Sigmoid colon (tissue), 7 donors: Measurements from ENCODE around the gene SLC6A1. TPM values are rescaled to one million over a fixed set of nuclear protein-coding genes. Genes with fewer than 3 reads are reported as not detected.

ENCODE experiments used
- DNase-seq: peaks from one replicate; pipeline ENCODE4 v3.0.0-alpha.2; 2019
- H3K27ac ChIP-seq, 4 donors: fragments of 200-600 bp; sonication (generic); one replicate each; pipeline ENCODE4 v1.5.1; 2016 to 2019; ENCODE audit warnings: mild to moderate bottlenecking in 1 of 4
- H3K27me3 ChIP-seq, 3 donors: fragments of 200-600 bp; sonication (generic); one replicate each; pipeline ENCODE4 v1.5.1; 2019; ENCODE audit warnings: mild to moderate bottlenecking in 1 of 3
- H3K36me3 ChIP-seq, 4 donors: fragments of 200-600 bp; sonication (generic); one replicate each; pipeline ENCODE4 v1.5.1; 2016 to 2019
- H3K4me1 ChIP-seq, 4 donors: fragments of 200-600 bp; sonication (generic); one replicate each; pipeline ENCODE4 v1.5.1; 2017 to 2019
- H3K4me3 ChIP-seq, 4 donors: fragments of 200-600 bp; sonication (generic); one replicate each; pipeline ENCODE4 v1.5.1; 2017 to 2019; ENCODE audit warnings: mild to moderate bottlenecking in 2 of 4, moderate library complexity in 1 of 4
- H3K9me3 ChIP-seq, 4 donors: fragments of 200-600 bp in 3 of 4; sonication (generic) in 3 of 4; one replicate each; pipeline versions ENCODE4 v1.5.1 to v1.6.1; 2013 to 2019
- EP300 ChIP-seq, 4 donors: sonication (generic); formaldehyde crosslinking; IDR thresholded peaks; one replicate each; pipeline ENCODE4 v1.6.1; 2017; ENCODE audit warnings: antibody characterized with exemption in 4 of 4
- POLR2A ChIP-seq, 2 donors: fragments of 450-650 bp; IDR thresholded peaks; one replicate each; pipeline ENCODE4 v1.6.1; 2016; ENCODE audit warnings: antibody characterized with exemption in 2 of 2, mild to moderate bottlenecking in 2 of 2, moderate library complexity in 2 of 2
- POLR2AphosphoS5 ChIP-seq, 4 donors: sonication (generic); formaldehyde crosslinking; IDR thresholded peaks; one replicate each; pipeline ENCODE4 v1.6.1; 2017; ENCODE audit warnings: antibody characterized with exemption in 4 of 4
- WGBS, 2 donors: extraction: QIAGEN DNeasy Blood & Tissue Kit; methylation state at CpG; one replicate each; pipeline ENCODE4 v1.1.7; 2013; 5-methylcytosine and 5-hydroxymethylcytosine counted together
- intact Hi-C: fragments of 100-400 bp; cut with DNase I; formaldehyde crosslinking; loops from one replicate; pipeline ENCODE4 v1.15.1; 2023
- polyA plus RNA-seq, 3 donors: library from polyadenylated mRNA; stranded (reverse); fragments of 200-250 nt; gene quantifications; one replicate each; pipeline ENCODE4 v1.2.3, GENCODE V29; 2013
- total RNA-seq, 4 donors: library from RNA; depleted of rRNA; stranded (reverse); fragments of >200 nt; gene quantifications; one replicate each; pipeline ENCODE4 v1.1.0, GENCODE V29; 2016
- TF ChIP-seq, protein P1 (sequence below), 4 experiments: fragments of 450-650 bp in 3 of 4; fragments of 200-600 bp in 1 of 4; IDR thresholded peaks; one replicate each; pipeline ENCODE4 v1.5.1; 2016 to 2019; ENCODE audit warnings: antibody characterized with exemption in 4 of 4, mild to moderate bottlenecking in 3 of 4, moderate library complexity in 2 of 4
- donor health status: healthy with polysubstance abuse.
- donor health status: Bipolar disorder and iron deficiency.
- donor health status: healthy.

The SLC6A1 gene
- total and polyA plus RNA-seq, 7 donors: under 0.01 to 1.4 (median 0.29) TPM; not detected in 1

DNA sequence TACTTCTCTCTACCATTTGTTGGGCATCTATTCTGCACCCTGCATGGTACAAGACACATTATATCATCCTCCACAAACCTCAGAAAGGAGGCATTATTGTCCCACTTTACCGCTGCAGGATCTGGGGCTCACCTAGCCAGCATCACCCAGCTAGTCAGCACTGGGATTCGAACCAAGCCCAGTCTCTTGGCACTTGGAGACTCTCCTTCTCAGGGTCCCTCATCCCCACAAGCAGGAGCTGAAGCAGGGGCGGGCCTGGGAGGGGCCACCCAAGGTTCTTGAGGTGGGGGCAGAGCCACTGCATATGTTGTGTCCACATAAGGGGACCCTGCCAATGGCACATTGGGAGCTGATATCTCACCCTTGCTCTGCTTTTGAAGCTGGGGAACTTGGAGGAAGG is 41.3 kb downstream of the SLC6A1 start:
- 88 to 90% methylated on average over 3 of the region's 3 CpGs for WGBS, 2 donors

DNA sequence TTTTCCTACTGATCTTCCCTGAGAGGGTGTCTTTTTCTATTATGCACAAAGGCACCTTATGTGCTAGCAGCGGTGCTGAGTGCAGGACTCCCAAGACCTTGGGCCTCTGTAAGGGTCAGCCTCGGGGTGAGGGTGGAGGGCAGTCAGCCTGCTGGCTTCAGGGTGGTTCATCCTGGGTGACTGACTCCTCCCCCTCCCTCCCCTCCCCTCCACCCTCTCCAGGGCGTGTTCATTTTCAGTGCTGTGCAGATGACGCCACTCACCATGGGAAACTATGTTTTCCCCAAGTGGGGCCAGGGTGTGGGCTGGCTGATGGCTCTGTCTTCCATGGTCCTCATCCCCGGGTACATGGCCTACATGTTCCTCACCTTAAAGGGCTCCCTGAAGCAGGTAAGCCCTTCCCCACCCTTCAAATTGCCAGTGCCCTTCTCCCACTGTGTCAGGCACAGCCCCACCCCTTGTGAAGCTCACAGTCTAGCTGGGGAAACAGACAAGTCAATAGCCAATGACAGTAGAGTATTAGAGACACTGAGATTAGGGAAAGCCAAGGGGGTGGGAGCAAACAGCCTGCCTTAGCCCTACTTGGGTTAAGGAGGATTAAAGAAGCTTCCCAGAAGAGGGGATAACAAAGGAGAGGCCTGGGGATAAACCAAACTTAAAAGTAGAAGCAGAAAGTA is 41.9 kb downstream of the SLC6A1 start:
- H3K27me3 ChIP-seq: peaks cover 0 to 17% (median 0%) of the 10 kb centered on the region in 3 donors
- H3K36me3 ChIP-seq: no peaks in the 10 kb centered on the region
- no peak overlapping the region for H3K27ac ChIP-seq
- WGBS, 2 donors: 28 to 57% methylated on average over 5 of the region's 5 CpGs
- no peaks in the 10 kb centered on the region for H3K4me1 ChIP-seq
- TF ChIP-seq, protein P1, sequence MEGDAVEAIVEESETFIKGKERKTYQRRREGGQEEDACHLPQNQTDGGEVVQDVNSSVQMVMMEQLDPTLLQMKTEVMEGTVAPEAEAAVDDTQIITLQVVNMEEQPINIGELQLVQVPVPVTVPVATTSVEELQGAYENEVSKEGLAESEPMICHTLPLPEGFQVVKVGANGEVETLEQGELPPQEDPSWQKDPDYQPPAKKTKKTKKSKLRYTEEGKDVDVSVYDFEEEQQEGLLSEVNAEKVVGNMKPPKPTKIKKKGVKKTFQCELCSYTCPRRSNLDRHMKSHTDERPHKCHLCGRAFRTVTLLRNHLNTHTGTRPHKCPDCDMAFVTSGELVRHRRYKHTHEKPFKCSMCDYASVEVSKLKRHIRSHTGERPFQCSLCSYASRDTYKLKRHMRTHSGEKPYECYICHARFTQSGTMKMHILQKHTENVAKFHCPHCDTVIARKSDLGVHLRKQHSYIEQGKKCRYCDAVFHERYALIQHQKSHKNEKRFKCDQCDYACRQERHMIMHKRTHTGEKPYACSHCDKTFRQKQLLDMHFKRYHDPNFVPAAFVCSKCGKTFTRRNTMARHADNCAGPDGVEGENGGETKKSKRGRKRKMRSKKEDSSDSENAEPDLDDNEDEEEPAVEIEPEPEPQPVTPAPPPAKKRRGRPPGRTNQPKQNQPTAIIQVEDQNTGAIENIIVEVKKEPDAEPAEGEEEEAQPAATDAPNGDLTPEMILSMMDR (IDR thresholded peaks at IDR 0.05): no peak
- TF ChIP-seq POLR2A (IDR thresholded peaks at IDR 0.05): no peak
- TF ChIP-seq POLR2AphosphoS5 (IDR thresholded peaks at IDR 0.05): no peak
- no peak for TF ChIP-seq EP300 (IDR thresholded peaks at IDR 0.05)
- DNase-seq: no peak
- intact Hi-C loops: no loop called here
- H3K4me3 ChIP-seq: no peak overlapping the region
- H3K9me3 ChIP-seq: no peaks in the 10 kb centered on the region

More for the DNA sequence above, 41.3 kb downstream of the SLC6A1 start:
- Histone ChIP-seq H3K27me3 (peaks cover 0 to 17% (median 0%) of the 10 kb centered on the region in 3 donors), H3K4me1 (no peaks in the 10 kb centered on the region), H3K9me3 (no peaks in the 10 kb centered on the region), H3K4me3 (no peak overlapping the region), H3K27ac (no peak overlapping the region), H3K36me3 (no peaks in the 10 kb centered on the region)
- DNase-seq: no peak
- intact Hi-C loops: no loop called here
- TF ChIP-seq EP300 (IDR thresholded peaks at IDR 0.05) (no peak), POLR2AphosphoS5 (IDR thresholded peaks at IDR 0.05) (no peak), POLR2A (IDR thresholded peaks at IDR 0.05) (no peak)
- TF ChIP-seq, protein P1 (IDR thresholded peaks at IDR 0.05): no peak

DNA sequence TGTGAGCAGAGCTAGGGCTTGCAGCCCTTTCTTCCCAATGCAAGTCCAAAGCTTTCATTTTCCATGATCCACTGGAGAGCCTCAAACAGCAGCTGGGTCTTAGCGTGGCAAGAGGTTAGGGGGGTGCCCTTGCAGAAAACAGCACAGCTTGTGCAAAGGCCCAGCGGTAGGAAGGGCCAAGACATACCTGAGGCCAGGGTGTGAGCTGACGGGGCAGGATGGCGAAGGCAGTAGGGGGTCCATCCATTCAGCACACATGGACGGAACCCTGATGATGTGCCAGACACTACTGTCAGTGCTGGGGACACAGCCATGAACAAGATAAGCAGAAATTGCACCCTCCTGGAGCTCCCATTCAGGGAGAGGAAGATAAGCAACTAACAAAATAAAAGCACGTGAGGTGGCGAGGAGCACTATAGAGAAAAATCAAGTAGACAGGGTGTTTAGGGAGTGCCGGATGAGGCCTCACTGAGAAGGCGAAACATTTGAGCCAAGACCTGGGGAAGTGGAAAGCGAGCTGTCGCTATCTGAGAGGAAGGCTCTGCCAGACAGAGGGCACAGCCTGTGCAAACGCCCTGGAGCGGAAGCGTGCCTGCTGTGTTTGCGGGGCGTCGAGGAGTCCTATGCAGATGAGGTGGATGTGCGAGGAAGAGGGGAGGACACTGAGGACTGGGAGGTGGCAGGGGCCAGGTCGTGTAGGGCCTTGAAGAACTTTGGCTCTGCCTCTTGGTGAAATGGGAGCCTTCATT is 43.4 kb downstream of the SLC6A1 start:
- Histone ChIP-seq H3K4me1 (no peaks in the 10 kb centered on the region), H3K4me3 (no peak overlapping the region), H3K36me3 (no peaks in the 10 kb centered on the region), H3K27ac (no peak overlapping the region), H3K9me3 (no peaks in the 10 kb centered on the region), H3K27me3 (peaks cover 0 to 20% (median 0%) of the 10 kb centered on the region in 3 donors)
- no peak for DNase-seq
- intact Hi-C loops: no loop called here
- TF ChIP-seq, protein P1 (IDR thresholded peaks at IDR 0.05): no peak
- no peak for TF ChIP-seq POLR2AphosphoS5 (IDR thresholded peaks at IDR 0.05)
- no peak for TF ChIP-seq EP300 (IDR thresholded peaks at IDR 0.05)
- TF ChIP-seq POLR2A (IDR thresholded peaks at IDR 0.05): no peak
- WGBS, 2 donors: 79 to 81% methylated on average over 19 of the region's 19 CpGs

DNA sequence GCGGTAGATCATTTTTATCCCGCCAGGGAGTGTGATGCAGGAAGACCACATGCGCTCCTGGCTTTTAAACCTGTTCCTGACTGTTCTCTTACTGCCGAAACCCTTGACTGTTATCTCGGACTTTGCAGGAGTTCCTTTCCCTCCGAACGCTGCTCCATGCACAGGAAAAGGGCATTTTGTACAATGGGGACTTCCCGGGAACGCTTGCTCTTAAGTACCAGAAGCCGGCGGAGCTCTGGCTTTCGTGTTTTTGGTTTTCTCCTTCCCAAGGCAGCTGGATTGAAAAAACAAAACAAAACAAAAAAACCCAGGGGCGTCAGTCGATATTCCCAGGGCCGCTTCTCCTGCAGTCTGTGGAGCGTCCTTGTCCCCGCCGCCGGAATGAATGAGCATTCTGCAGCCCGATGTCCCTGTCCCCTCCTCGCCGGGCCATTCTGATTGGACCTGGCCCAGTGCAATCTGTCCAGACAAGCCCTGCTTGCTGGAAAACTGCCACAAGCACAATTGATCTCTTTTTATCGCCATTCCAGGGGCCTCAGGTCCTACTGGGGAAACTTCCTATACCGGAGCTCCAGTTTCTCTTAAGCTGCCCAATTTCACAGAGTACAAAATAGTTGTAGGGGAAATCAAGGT is 44.8 kb downstream of the SLC6A1 start:
- no peaks in the 10 kb centered on the region for H3K36me3 ChIP-seq
- H3K4me3 ChIP-seq: no peak overlapping the region
- intact Hi-C loops: no loop called here
- no peak for DNase-seq
- WGBS, 2 donors: 45 to 79% methylated on average over 24 of the region's 24 CpGs
- H3K9me3 ChIP-seq: no peaks in the 10 kb centered on the region
- H3K27me3 ChIP-seq: peaks cover 0 to 20% (median 0%) of the 10 kb centered on the region in 3 donors
- H3K4me1 ChIP-seq: no peaks in the 10 kb centered on the region
- TF ChIP-seq EP300 (IDR thresholded peaks at IDR 0.05) (no peak), POLR2A (IDR thresholded peaks at IDR 0.05) (no peak), POLR2AphosphoS5 (IDR thresholded peaks at IDR 0.05) (no peak)
- TF ChIP-seq, protein P1 (IDR thresholded peaks at IDR 0.05): no peak
- H3K27ac ChIP-seq: no peak overlapping the region
